Naive thymus-derived CD4-positive, alpha-beta T cell (primary cell): ENCODE results near the gene ITGA2. TPM values are rescaled to one million over a fixed set of nuclear protein-coding genes. Genes with fewer than 3 reads are reported as not detected.

Experiments used
- ATAC-seq: fragments of 150-1000 bp; cut with Tn5 transposase; 2 replicates; pipeline ENCODE4 v1.10.0; 2021; ENCODE audit warnings: mild to moderate bottlenecking, moderate library complexity
- CTCF ChIA-PET: fragments of 350-600 bp; sonication (Branson Sonifier 250); formaldehyde crosslinking; loops from one replicate; lab custom pipeline; 2021; ENCODE audit warnings: antibody characterized with exemption; lab: Charles Lee
- POLR2A ChIA-PET: fragments of 350-600 bp; sonication (Branson Sonifier 250); formaldehyde crosslinking; loops from one replicate; lab custom pipeline; 2021; ENCODE audit warnings: antibody characterized with exemption, inconsistent platforms; lab: Charles Lee
- DNase-seq, 9 donors: peaks; one replicate each; pipeline versions ENCODE4 v3.0.0 to v3.0.0-alpha.2; 2020 to 2022; ENCODE audit warnings: mixed read lengths in 1 of 9
- H3K27ac ChIP-seq: one replicate; pipeline ENCODE4 v1.7.0; 2013; ENCODE audit warnings: mild to moderate bottlenecking, low read depth, low read length, moderate library complexity
- H3K27me3 ChIP-seq, 2 donors: one replicate each; pipeline ENCODE4 v1.7.0; 2013; ENCODE audit warnings: low read length in 2 of 2, mild to moderate bottlenecking in 2 of 2, moderate library complexity in 2 of 2; ENCODE audit not compliant: control insufficient read depth in 2 of 2, insufficient read depth in 2 of 2
- H3K36me3 ChIP-seq, 3 experiments: 1 replicate in 2 of 3; 2 replicates in 1 of 3; pipeline ENCODE4 v1.7.0; 2013; ENCODE audit warnings: low read length in 3 of 3, mild to moderate bottlenecking in 3 of 3, moderate library complexity in 1 of 3; ENCODE audit not compliant: insufficient read depth in 3 of 3, control insufficient read depth in 2 of 3
- H3K4me1 ChIP-seq, 2 donors: one replicate each; pipeline ENCODE4 v1.7.0; 2013; ENCODE audit warnings: low read length in 2 of 2, mild to moderate bottlenecking in 2 of 2, moderate library complexity in 1 of 2; ENCODE audit not compliant: control insufficient read depth in 2 of 2, insufficient read depth in 2 of 2
- H3K4me3 ChIP-seq: 2 replicates; pipeline ENCODE4 v1.7.0; 2013; ENCODE audit warnings: mild to moderate bottlenecking, low read length
- H3K9me3 ChIP-seq, 3 experiments: 1 replicate in 2 of 3; 2 replicates in 1 of 3; pipeline ENCODE4 v1.7.0; 2013; ENCODE audit warnings: low read length in 3 of 3; ENCODE audit not compliant: control insufficient read depth in 2 of 3
- H3K27ac Mint-ChIP-seq, 9 donors: one replicate each; pipeline ENCODE4 v1.8.0; 2020 to 2022; ENCODE audit warnings: mixed read lengths in 9 of 9, mild to moderate bottlenecking in 8 of 9, moderate library complexity in 5 of 9, inconsistent platforms in 2 of 9
- H3K27me3 Mint-ChIP-seq, 5 donors: one replicate each; pipeline ENCODE4 v1.8.0; 2021 to 2022; ENCODE audit warnings: mixed read lengths in 5 of 5, mild to moderate bottlenecking in 1 of 5
- H3K36me3 Mint-ChIP-seq, 5 donors: one replicate each; pipeline ENCODE4 v1.8.0; 2020 to 2022; ENCODE audit warnings: mixed read lengths in 5 of 5, mild to moderate bottlenecking in 3 of 5, inconsistent platforms in 1 of 5
- H3K4me1 Mint-ChIP-seq, 7 donors: one replicate each; pipeline ENCODE4 v1.8.0; 2020 to 2022; ENCODE audit warnings: mixed read lengths in 7 of 7, mild to moderate bottlenecking in 3 of 7, inconsistent platforms in 1 of 7
- H3K4me3 Mint-ChIP-seq, 10 donors: one replicate each; pipeline ENCODE4 v1.8.0; 2020 to 2022; ENCODE audit warnings: mild to moderate bottlenecking in 10 of 10, mixed read lengths in 10 of 10, moderate library complexity in 6 of 10, inconsistent platforms in 2 of 10
- H3K9me3 Mint-ChIP-seq, 11 donors: one replicate each; pipeline ENCODE4 v1.8.0; 2020 to 2022; ENCODE audit warnings: mixed read lengths in 11 of 11, mild to moderate bottlenecking in 4 of 11, inconsistent platforms in 1 of 11, moderate library complexity in 1 of 11
- intact Hi-C, 2 donors: fragments of 100-400 bp; cut with micrococcal nuclease; formaldehyde crosslinking; loops; one replicate each; pipeline ENCODE4 v1.15.1; 2023
- polyA plus RNA-seq, 2 donors: library from polyadenylated mRNA; unstranded; fragments of 300-500 nt; fragmentation: Illumina TruSeq; gene quantifications; one replicate each; pipeline ENCODE4 v1.2.3, GENCODE V29; 2021
- total RNA-seq, 6 experiments: library from RNA in 5 of 6; stranded (reverse) in 5 of 6; gene quantifications; 1 replicate in 5 of 6; 2 replicates in 1 of 6; pipeline ENCODE4 v1.2.3 and lab custom pipeline; 2021 to 2026

ITGA2 gene
- total and polyA plus RNA-seq, 7 experiments from 2014 or later = 0.16 to 8.9 (median 0.43) TPM

DNA sequence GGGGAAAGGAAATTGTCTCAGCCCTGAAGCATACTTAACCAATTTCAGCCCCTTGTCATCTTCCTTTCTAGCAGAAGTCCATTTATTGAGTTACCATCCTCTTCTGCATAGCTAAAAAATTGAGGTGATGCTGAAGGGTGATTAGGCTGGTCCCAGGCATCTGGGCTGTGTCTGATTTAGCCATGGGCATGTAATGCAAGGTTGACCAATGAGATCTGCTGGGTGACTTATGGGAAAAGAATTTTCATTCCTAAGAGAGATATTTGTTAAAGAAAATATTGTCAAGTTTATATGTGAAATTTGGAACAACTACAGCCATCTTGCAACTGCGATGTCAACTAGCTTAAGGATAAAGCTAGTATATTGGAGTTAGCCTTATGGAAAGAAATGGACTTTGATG, 5.1 kb downstream of the ITGA2 start:
- no peak overlapping the region for H3K4me3 Mint-ChIP-seq
- intact Hi-C loops = no loop called here
- peaks cover 0 to 28% (median 0%) of the 10 kb centered on the region in 5 donors for H3K36me3 Mint-ChIP-seq
- no peak for ATAC-seq
- no peaks in the 10 kb centered on the region for H3K9me3 Mint-ChIP-seq
- peaks cover 0 to 17% (median 2%) of the 10 kb centered on the region in 5 donors for H3K27me3 Mint-ChIP-seq
- ChIA-PET POLR2A (no interaction called here), CTCF (no interaction called here)
- H3K27ac Mint-ChIP-seq = no peak overlapping the region
- peaks cover 4 to 36% (median 6%) of the 10 kb centered on the region in 7 donors for H3K4me1 Mint-ChIP-seq
- peaks cover 0 to 5% of the 10 kb centered on the region in 2 donors for H3K4me1 ChIP-seq
- no peaks in the 10 kb centered on the region for H3K27me3 ChIP-seq
- H3K4me3 ChIP-seq = no peak overlapping the region
- H3K27ac ChIP-seq = no peak overlapping the region
- DNase-seq = no peak
- no peaks in the 10 kb centered on the region for H3K9me3 ChIP-seq
- H3K36me3 ChIP-seq = no peaks in the 10 kb centered on the region

DNA sequence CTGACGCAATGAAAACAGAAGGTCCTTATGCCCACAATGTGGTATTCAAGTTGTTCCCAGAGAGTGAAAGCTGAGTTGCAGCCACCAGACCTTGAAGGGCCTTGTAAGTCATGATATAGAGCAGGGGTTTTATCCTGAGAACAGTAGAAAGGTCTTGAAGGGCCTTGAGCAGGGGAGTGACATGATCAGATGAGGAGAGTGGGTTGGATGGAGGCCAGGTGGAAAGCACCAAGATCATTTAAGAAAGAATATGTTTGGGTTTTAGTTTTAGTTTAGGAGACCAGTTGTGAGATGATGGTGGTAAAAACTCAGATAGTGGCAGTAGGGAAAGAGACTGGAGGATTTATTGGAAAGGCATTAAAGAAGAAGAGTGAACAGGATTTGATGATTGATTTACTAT, 5.9 kb downstream of the ITGA2 start:
- Histone ChIP-seq H3K9me3 (no peaks in the 10 kb centered on the region), H3K27ac (no peak overlapping the region), H3K36me3 (no peaks in the 10 kb centered on the region), H3K27me3 (no peaks in the 10 kb centered on the region), H3K4me3 (no peak overlapping the region), H3K4me1 (peaks cover 0 to 2% of the 10 kb centered on the region in 2 donors)
- no peak for ATAC-seq
- Mint-ChIP-seq H3K36me3 (peaks cover 0 to 31% (median 0%) of the 10 kb centered on the region in 5 donors), H3K9me3 (no peaks in the 10 kb centered on the region), H3K27me3 (peaks cover 0 to 16% (median 2%) of the 10 kb centered on the region in 5 donors), H3K27ac (no peak overlapping the region), H3K4me3 (no peak overlapping the region), H3K4me1 (peaks cover 2 to 39% (median 2%) of the 10 kb centered on the region in 7 donors)
- CTCF ChIA-PET = no interaction called here
- DNase-seq = no peak
- intact Hi-C loops = no loop called here
- POLR2A ChIA-PET = no interaction called here

DNA sequence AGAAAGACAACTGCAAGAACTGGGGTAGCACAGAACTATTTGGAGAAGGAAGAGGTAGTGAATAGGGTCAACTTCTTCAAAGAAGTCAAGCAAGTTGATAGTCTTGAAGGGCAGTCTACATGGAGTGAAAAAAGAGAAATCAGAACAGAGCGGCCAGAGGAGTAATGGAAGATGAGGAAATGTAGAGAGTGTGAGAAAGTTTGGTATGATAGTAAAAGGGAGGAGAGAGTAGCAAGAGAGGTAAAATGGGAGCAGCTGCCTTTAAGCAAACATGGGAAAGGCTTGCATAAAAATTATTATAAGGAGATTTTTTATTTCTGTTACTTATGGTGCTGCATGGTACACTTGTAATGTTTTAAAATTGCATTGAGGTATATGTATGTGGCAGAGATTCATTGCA, 6.8 kb downstream of the ITGA2 start:
- Mint-ChIP-seq H3K27ac (no peak overlapping the region), H3K4me1 (peaks cover 0 to 30% (median 0%) of the 10 kb centered on the region in 7 donors), H3K27me3 (peaks cover 0 to 12% (median 0%) of the 10 kb centered on the region in 5 donors), H3K36me3 (peaks cover 0 to 31% (median 0%) of the 10 kb centered on the region in 5 donors), H3K4me3 (no peak overlapping the region), H3K9me3 (no peaks in the 10 kb centered on the region)
- Histone ChIP-seq H3K27me3 (no peaks in the 10 kb centered on the region), H3K4me3 (no peak overlapping the region), H3K9me3 (no peaks in the 10 kb centered on the region), H3K36me3 (no peaks in the 10 kb centered on the region), H3K4me1 (no peaks in the 10 kb centered on the region), H3K27ac (no peak overlapping the region)
- DNase-seq (no peak), ATAC-seq (no peak)
- intact Hi-C loops = no loop called here
- ChIA-PET POLR2A (no interaction called here), CTCF (no interaction called here)

DNA sequence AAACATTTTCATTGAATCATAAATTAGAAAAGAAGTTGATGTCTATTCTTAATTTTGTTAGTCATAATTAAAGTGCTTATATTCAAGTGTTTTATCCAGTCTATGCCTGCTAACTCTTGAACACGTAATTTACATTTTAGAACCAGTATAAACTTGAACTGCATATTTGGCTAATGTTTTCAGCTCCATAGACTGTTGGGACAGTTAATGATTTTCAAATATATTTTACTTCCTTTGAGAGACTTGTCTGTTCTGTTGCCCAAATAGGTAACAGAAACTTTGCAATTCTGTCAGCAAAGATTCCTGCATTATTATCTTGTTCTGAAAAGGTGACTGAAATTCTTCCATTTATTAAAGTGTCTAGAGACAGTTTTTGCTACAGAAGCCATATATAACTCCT, 7.8 kb downstream of the ITGA2 start:
- Histone ChIP-seq H3K27ac (no peak overlapping the region), H3K36me3 (no peaks in the 10 kb centered on the region), H3K9me3 (no peaks in the 10 kb centered on the region), H3K4me3 (no peak overlapping the region), H3K27me3 (no peaks in the 10 kb centered on the region), H3K4me1 (no peaks in the 10 kb centered on the region)
- POLR2A ChIA-PET = interaction anchor here (0.6 kb wide), 1 partner anchor 48 kb away, joined by 4 read pairs; no protein-coding TSS in a partner anchor
- Mint-ChIP-seq H3K27me3 (peaks cover 0 to 11% (median 0%) of the 10 kb centered on the region in 5 donors), H3K27ac (no peak overlapping the region), H3K36me3 (peaks cover 0 to 35% (median 0%) of the 10 kb centered on the region in 5 donors), H3K9me3 (no peaks in the 10 kb centered on the region), H3K4me3 (no peak overlapping the region), H3K4me1 (peaks cover 0 to 31% (median 0%) of the 10 kb centered on the region in 7 donors)
- ATAC-seq = no peak
- CTCF ChIA-PET = interaction anchor here (0.6 kb wide), 1 partner anchor 98 kb away, joined by 4 read pairs; no protein-coding TSS in a partner anchor
- intact Hi-C loops = no loop called here
- DNase-seq = no peak

DNA sequence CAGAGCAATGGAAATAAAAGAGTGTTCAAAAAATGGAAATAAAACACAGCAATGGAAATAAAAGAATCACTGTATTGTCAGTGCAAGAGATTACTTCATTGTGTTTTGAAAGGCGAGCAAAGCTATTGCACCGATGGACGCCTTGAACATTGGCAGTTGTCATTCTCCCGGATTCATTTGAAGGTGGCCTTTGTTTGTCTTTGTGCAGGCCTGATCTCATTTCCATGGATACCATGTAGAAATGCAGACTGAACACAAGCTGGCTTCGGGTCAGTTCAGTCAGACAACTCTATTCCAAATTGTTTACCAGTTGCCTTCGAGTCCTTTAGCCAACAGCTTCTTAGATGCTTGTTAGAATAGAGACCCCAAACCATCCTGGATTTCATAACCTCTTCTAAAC, 8.3 kb downstream of the ITGA2 start:
- H3K27me3 ChIP-seq = no peaks in the 10 kb centered on the region
- no peak overlapping the region for H3K27ac Mint-ChIP-seq
- DNase-seq (no peak), ATAC-seq (no peak)
- H3K27me3 Mint-ChIP-seq = peaks cover 0 to 7% (median 0%) of the 10 kb centered on the region in 5 donors
- no peaks in the 10 kb centered on the region for H3K9me3 ChIP-seq
- POLR2A ChIA-PET = interaction anchor here (0.6 kb wide), 1 partner anchor 47 kb away, joined by 4 read pairs; no protein-coding TSS in a partner anchor
- no peaks in the 10 kb centered on the region for H3K4me1 ChIP-seq
- H3K4me3 Mint-ChIP-seq = no peak overlapping the region
- peaks cover 0 to 31% (median 0%) of the 10 kb centered on the region in 5 donors for H3K36me3 Mint-ChIP-seq
- H3K36me3 ChIP-seq = no peaks in the 10 kb centered on the region
- CTCF ChIA-PET = interaction anchor here (0.6 kb wide), 1 partner anchor 98 kb away, joined by 4 read pairs; no protein-coding TSS in a partner anchor
- no peaks in the 10 kb centered on the region for H3K9me3 Mint-ChIP-seq
- intact Hi-C loops = no loop called here
- H3K4me1 Mint-ChIP-seq = peaks cover 0 to 27% (median 0%) of the 10 kb centered on the region in 7 donors
- H3K4me3 ChIP-seq = no peak overlapping the region
- H3K27ac ChIP-seq = no peak overlapping the region

DNA sequence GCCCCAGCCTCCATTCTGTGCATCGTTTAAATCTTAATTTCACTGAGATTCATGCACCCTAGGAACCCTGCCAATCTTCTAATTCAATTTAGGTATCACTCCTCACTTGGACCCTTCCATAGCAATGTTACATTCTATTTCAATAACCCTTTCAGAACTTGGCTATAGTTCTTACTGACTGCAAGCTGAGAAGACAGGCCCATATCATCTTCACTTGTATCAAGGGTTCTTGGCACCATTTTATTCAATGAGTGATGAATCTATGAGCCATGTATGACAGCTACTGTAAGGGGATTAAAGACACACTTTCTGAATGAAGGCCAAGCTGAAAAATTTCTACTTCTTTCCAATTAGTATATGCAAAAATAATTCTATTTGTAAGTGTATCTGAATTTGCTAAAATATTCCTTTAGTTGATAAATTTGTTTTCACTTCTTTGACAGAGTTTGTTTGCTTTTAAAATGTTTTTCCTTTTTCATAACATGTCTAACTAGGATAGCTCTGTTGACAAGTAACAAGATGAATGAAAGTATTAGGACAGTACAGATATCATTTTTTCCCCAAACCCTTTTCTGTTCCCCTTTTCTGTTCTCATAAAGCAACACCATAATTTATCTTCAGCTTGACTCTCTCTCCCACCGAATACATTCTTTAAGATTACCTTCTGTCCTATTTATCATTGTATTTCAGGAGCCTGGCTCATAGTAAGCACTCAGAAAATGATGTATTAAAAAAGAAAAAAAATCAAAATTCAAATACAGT, 9.6 kb downstream of the ITGA2 start:
- ChIA-PET CTCF (interaction anchor here (1.3 kb wide), 1 partner anchor 50 kb away, joined by 3 read pairs; no protein-coding TSS in a partner anchor), POLR2A (no interaction called here)
- H3K4me1 Mint-ChIP-seq = peaks cover 0 to 33% (median 0%) of the 10 kb centered on the region in 7 donors
- intact Hi-C loops = no loop called here
- Histone ChIP-seq H3K27me3 (no peaks in the 10 kb centered on the region), H3K27ac (no peak overlapping the region), H3K4me1 (no peaks in the 10 kb centered on the region), H3K4me3 (no peak overlapping the region), H3K36me3 (no peaks in the 10 kb centered on the region), H3K9me3 (no peaks in the 10 kb centered on the region)
- no peak overlapping the region for H3K27ac Mint-ChIP-seq
- H3K4me3 Mint-ChIP-seq = no peak overlapping the region
- peaks cover 0 to 30% (median 0%) of the 10 kb centered on the region in 5 donors for H3K36me3 Mint-ChIP-seq
- peaks cover 0 to 7% (median 0%) of the 10 kb centered on the region in 5 donors for H3K27me3 Mint-ChIP-seq
- DNase-seq = no peak
- ATAC-seq = no peak
- peaks cover 0 to 3% (median 0%) of the 10 kb centered on the region in 11 donors for H3K9me3 Mint-ChIP-seq
